ENCODE data around the gene KIF12.
"Not testable (repeated sequence)": the region's sequence is repeated elsewhere in the genome, so short reads cannot be mapped to it uniquely, and the experiment has no call there.

KIF12 gene

GRCh38 chr9:114098936-114099668, at the start of gene KIF12:
Gene KIF12, minus strand, starts transcription at chr9:114099292. Its CDS starts 16 bp downstream, at chr9:114099276.
- DNase-seq (ENCODE audit: low read depth in 1 of 2, low spot score in 1 of 2), result no peak

GRCh38 chr9:114146735-114147134, 47.6 kb upstream of the KIF12 start:
- DNase-seq (ENCODE audit: low read depth in 1 of 2, low spot score in 1 of 2), result no peak

GRCh38 chr9:114143234-114143633, 44.1 kb upstream of the KIF12 start:
- no peak for DNase-seq (ENCODE audit: low read depth in 1 of 2, low spot score in 1 of 2)

- DNase-seq (ENCODE audit: low read depth in 1 of 2, low spot score in 1 of 2), result no peak
These were observed 42.7 kb upstream of the KIF12 start for GRCh38 chr9:114141553-114142402.

GRCh38 chr9:114140850-114141249, 41.8 kb upstream of the KIF12 start:
- no peak for DNase-seq (ENCODE audit: low read depth in 1 of 2, low spot score in 1 of 2)

GRCh38 chr9:114140401-114140800, 41.3 kb upstream of the KIF12 start:
- DNase-seq (ENCODE audit: low read depth in 1 of 2, low spot score in 1 of 2), result no peak

- DNase-seq (ENCODE audit: low read depth in 1 of 2, low spot score in 1 of 2), result no peak
These were observed 40.0 kb upstream of the KIF12 start for GRCh38 chr9:114139071-114139470.

GRCh38 chr9:114138552-114138971, 39.5 kb upstream of the KIF12 start:
- no peak for DNase-seq (ENCODE audit: low read depth in 1 of 2, low spot score in 1 of 2)

- DNase-seq (ENCODE audit: low read depth in 1 of 2, low spot score in 1 of 2), result no peak
These were observed 38.7 kb upstream of the KIF12 start for GRCh38 chr9:114137831-114138230.

GRCh38 chr9:114134827-114135396, 35.8 kb upstream of the KIF12 start:
- DNase-seq (ENCODE audit: low read depth in 1 of 2, low spot score in 1 of 2), result no peak

GRCh38 chr9:114132550-114132918, 33.4 kb upstream of the KIF12 start:
- no peak for DNase-seq (ENCODE audit: low read depth in 1 of 2, low spot score in 1 of 2)

- no peak for DNase-seq (ENCODE audit: low read depth in 1 of 2, low spot score in 1 of 2)
These were observed 32.9 kb upstream of the KIF12 start for GRCh38 chr9:114131808-114132549.

GRCh38 chr9:114130624-114131277, 31.7 kb upstream of the KIF12 start:
- no peak for DNase-seq (ENCODE audit: low read depth in 1 of 2, low spot score in 1 of 2)

GRCh38 chr9:114130141-114130540, 31.0 kb upstream of the KIF12 start:
- no peak for DNase-seq (ENCODE audit: low read depth in 1 of 2, low spot score in 1 of 2)

- not testable (repeated sequence) for DNase-seq (ENCODE audit: low read depth in 1 of 2, low spot score in 1 of 2)
These were observed 29.7 kb upstream of the KIF12 start for GRCh38 chr9:114128759-114129158.

GRCh38 chr9:114126247-114127060, 27.4 kb upstream of the KIF12 start:
- no peak for DNase-seq (ENCODE audit: low read depth in 1 of 2, low spot score in 1 of 2)

GRCh38 chr9:114125476-114126013, 26.5 kb upstream of the KIF12 start:
- no peak for DNase-seq (ENCODE audit: low read depth in 1 of 2, low spot score in 1 of 2)

- DNase-seq (ENCODE audit: low read depth in 1 of 2, low spot score in 1 of 2), result no peak
These were observed 25.8 kb upstream of the KIF12 start for GRCh38 chr9:114124666-114125475.

- no peak for DNase-seq (ENCODE audit: low read depth in 1 of 2, low spot score in 1 of 2)
These were observed 25.0 kb upstream of the KIF12 start for GRCh38 chr9:114124138-114124537.

All from activated CD4-positive, alpha-beta T cell treated with anti-CD3 and anti-CD28 coated beads, Interleukin-2, amount 50 U/mL, for 24 hours (primary cell).